Measurements from ENCODE around the gene ARL8A. TPM values are rescaled to one million over a fixed set of nuclear protein-coding genes. Genes with fewer than 3 reads are reported as not detected.

Gene ARL8A
- total and polyA plus RNA-seq, 10 of the 15 experiments (the other 5 are each of a cell fraction or from before 2014, with no cell fraction given) = 0.34 to 49.2 (median 15.4) TPM

DNA sequence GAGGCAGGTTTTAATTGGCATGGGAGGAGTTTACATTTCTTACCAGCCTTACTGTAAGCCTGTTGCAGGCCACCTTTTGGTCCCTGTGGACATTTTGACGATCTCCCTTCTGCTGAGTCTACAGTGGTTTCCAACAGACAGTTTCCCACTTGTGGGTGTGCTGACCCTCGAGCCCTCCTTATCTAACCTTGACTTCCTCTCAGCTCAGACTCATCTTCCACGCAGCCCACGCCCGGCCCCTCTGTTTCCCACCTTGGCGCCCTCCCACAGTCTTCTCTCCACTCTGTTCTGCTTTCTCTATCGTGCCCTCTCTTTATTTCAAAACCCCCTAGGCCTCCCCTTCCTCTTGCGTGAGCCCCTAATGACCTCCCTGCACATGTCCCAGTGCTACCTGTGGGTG, 6.1 kb upstream of the ARL8A start:
- RAD21 ChIA-PET (ENCODE audit: unreplicated experiment) = no interaction called here
- POLR2A ChIA-PET = no interaction called here
- TF ChIP-seq RBBP5 (conservative IDR thresholded peaks at IDR 0.05) = no peak
- no peak for TF ChIP-seq CHD4 (IDR thresholded peaks at IDR 0.05)
- no peak for TF ChIP-seq TCF7 (IDR thresholded peaks at IDR 0.05; ENCODE audit: borderline replicate concordance)
- TF ChIP-seq, protein P1, sequence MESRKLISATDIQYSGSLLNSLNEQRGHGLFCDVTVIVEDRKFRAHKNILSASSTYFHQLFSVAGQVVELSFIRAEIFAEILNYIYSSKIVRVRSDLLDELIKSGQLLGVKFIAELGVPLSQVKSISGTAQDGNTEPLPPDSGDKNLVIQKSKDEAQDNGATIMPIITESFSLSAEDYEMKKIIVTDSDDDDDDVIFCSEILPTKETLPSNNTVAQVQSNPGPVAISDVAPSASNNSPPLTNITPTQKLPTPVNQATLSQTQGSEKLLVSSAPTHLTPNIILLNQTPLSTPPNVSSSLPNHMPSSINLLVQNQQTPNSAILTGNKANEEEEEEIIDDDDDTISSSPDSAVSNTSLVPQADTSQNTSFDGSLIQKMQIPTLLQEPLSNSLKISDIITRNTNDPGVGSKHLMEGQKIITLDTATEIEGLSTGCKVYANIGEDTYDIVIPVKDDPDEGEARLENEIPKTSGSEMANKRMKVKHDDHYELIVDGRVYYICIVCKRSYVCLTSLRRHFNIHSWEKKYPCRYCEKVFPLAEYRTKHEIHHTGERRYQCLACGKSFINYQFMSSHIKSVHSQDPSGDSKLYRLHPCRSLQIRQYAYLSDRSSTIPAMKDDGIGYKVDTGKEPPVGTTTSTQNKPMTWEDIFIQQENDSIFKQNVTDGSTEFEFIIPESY (IDR thresholded peaks at IDR 0.05) = no peak
- TF ChIP-seq, protein P2, sequence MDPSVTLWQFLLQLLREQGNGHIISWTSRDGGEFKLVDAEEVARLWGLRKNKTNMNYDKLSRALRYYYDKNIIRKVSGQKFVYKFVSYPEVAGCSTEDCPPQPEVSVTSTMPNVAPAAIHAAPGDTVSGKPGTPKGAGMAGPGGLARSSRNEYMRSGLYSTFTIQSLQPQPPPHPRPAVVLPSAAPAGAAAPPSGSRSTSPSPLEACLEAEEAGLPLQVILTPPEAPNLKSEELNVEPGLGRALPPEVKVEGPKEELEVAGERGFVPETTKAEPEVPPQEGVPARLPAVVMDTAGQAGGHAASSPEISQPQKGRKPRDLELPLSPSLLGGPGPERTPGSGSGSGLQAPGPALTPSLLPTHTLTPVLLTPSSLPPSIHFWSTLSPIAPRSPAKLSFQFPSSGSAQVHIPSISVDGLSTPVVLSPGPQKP (IDR thresholded peaks at IDR 0.05; ENCODE audit: low read depth, low read length) = no peak
- TF ChIP-seq, protein P3, sequence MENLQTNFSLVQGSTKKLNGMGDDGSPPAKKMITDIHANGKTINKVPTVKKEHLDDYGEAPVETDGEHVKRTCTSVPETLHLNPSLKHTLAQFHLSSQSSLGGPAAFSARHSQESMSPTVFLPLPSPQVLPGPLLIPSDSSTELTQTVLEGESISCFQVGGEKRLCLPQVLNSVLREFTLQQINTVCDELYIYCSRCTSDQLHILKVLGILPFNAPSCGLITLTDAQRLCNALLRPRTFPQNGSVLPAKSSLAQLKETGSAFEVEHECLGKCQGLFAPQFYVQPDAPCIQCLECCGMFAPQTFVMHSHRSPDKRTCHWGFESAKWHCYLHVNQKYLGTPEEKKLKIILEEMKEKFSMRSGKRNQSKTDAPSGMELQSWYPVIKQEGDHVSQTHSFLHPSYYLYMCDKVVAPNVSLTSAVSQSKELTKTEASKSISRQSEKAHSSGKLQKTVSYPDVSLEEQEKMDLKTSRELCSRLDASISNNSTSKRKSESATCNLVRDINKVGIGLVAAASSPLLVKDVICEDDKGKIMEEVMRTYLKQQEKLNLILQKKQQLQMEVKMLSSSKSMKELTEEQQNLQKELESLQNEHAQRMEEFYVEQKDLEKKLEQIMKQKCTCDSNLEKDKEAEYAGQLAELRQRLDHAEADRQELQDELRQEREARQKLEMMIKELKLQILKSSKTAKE (IDR thresholded peaks at IDR 0.05; ENCODE audit: low read depth, poor library complexity, severe bottlenecking) = no peak
- TF ChIP-seq, protein P4, sequence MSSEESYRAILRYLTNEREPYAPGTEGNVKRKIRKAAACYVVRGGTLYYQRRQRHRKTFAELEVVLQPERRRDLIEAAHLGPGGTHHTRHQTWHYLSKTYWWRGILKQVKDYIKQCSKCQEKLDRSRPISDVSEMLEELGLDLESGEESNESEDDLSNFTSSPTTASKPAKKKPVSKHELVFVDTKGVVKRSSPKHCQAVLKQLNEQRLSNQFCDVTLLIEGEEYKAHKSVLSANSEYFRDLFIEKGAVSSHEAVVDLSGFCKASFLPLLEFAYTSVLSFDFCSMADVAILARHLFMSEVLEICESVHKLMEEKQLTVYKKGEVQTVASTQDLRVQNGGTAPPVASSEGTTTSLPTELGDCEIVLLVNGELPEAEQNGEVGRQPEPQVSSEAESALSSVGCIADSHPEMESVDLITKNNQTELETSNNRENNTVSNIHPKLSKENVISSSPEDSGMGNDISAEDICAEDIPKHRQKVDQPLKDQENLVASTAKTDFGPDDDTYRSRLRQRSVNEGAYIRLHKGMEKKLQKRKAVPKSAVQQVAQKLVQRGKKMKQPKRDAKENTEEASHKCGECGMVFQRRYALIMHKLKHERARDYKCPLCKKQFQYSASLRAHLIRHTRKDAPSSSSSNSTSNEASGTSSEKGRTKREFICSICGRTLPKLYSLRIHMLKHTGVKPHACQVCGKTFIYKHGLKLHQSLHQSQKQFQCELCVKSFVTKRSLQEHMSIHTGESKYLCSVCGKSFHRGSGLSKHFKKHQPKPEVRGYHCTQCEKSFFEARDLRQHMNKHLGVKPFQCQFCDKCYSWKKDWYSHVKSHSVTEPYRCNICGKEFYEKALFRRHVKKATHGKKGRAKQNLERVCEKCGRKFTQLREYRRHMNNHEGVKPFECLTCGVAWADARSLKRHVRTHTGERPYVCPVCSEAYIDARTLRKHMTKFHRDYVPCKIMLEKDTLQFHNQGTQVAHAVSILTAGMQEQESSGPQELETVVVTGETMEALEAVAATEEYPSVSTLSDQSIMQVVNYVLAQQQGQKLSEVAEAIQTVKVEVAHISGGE (CRISPR knock-in tag; IDR thresholded peaks at IDR 0.05) = no peak
- TF ChIP-seq LARP7 (IDR thresholded peaks at IDR 0.05) = no peak
- no peak for TF ChIP-seq ZZZ3 (IDR thresholded peaks at IDR 0.05; ENCODE audit: control insufficient read depth, insufficient read length, low read depth)
- TF ChIP-seq JUND (IDR thresholded peaks at IDR 0.05; ENCODE audit: low read depth, low read length) = no peak
- TF ChIP-seq, protein P5, sequence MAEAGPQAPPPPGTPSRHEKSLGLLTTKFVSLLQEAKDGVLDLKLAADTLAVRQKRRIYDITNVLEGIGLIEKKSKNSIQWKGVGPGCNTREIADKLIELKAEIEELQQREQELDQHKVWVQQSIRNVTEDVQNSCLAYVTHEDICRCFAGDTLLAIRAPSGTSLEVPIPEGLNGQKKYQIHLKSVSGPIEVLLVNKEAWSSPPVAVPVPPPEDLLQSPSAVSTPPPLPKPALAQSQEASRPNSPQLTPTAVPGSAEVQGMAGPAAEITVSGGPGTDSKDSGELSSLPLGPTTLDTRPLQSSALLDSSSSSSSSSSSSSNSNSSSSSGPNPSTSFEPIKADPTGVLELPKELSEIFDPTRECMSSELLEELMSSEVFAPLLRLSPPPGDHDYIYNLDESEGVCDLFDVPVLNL (IDR thresholded peaks at IDR 0.05; ENCODE audit: low read depth, low read length) = no peak
- TF ChIP-seq POLR2A (IDR thresholded peaks at IDR 0.05; ENCODE audit: low read depth, low read length) = no peak
- TF ChIP-seq CEBPB (IDR thresholded peaks at IDR 0.05; ENCODE audit: borderline replicate concordance in 1 of 2, low read depth in 2 of 2, low read length in 2 of 2) = no peak

More for the DNA sequence above, 6.1 kb upstream of the ARL8A start:
- H3K27me3 ChIP-seq (replicated peaks in 1 of 2; ENCODE audit: control insufficient read depth in 2 of 2, insufficient read depth in 2 of 2, low read length in 1 of 2) = no peaks in the 10 kb centered on the region
- H3K4me3 ChIP-seq = no peak overlapping the region
- H3K4me2 ChIP-seq (ENCODE audit: control insufficient read depth, insufficient read depth) = no peak overlapping the region
- no peaks in the 10 kb centered on the region for H3K79me2 ChIP-seq (ENCODE audit: control insufficient read depth, insufficient read depth, low read length)
- no peak overlapping the region for H3K9ac ChIP-seq (ENCODE audit: control insufficient read depth, insufficient read depth, low read length)
- no peaks in the 10 kb centered on the region for H4K20me1 ChIP-seq (ENCODE audit: control insufficient read depth, insufficient read depth)
- intact Hi-C loops (cut with micrococcal nuclease; ENCODE audit: unreplicated experiment) = no loop called here
- peaks cover 31 to 40% of the 10 kb centered on the region in 2 experiments; a peak in 3 of 4 replicates for H3K36me3 ChIP-seq (ENCODE audit: control insufficient read depth in 2 of 2, insufficient read depth in 2 of 2, low read length in 1 of 2)
- SMC1A ChIA-PET (ENCODE audit: uncharacterized antibody, unreplicated experiment) = no interaction called here
- no peak for FAIRE-seq
- BruUV-seq (replicated peaks) = no TSS peak
- no peak overlapping the region for H3K27ac ChIP-seq (ENCODE audit: control insufficient read depth, insufficient read depth)
- ATAC-seq = no peak
- peaks cover 8% of the 10 kb centered on the region for H3K4me1 ChIP-seq (ENCODE audit: control insufficient read depth, insufficient read depth, low read length)
- no peak overlapping the region for H2AFZ ChIP-seq (ENCODE audit: control insufficient read depth, low read depth, low read length)
- 91% methylated on average over 8 of the region's 8 CpGs for WGBS (ENCODE audit: insufficient coverage, insufficient replicate concordance, low lambda C conversion rate, missing lambda C conversion rate)
- CTCF ChIA-PET = interaction anchor here (0.7 kb wide), 1 partner anchor 33 kb away, joined by 3 read pairs; no protein-coding TSS in a partner anchor
- DNase-seq (ENCODE audit: low read depth, low spot score) = no peak
- no peaks in the 10 kb centered on the region for H3K9me3 ChIP-seq (replicated peaks; ENCODE audit: control insufficient read depth, insufficient read depth, low read length)
- in situ Hi-C loops (cut with MboI) = no loop called here

Data from GM12878 (cell line).